PC-9 (cell line): ENCODE results near the gene PPP2R5C.

Source experiments
- CTCF ChIP-seq: fragments of 200-600 bp; sonication (generic); conservative IDR thresholded peaks from 2 replicates; pipeline ENCODE4 v1.6.1; 2017; ENCODE audit warnings: mixed run types, antibody characterized with exemption, mild to moderate bottlenecking, moderate library complexity
- EZH2 ChIP-seq: fragments of 200-600 bp; sonication (generic); IDR thresholded peaks from 2 replicates; pipeline ENCODE4 v1.8.0; 2017; ENCODE audit warnings: antibody characterized with exemption, low read depth

GRCh38 chr14:101950516-101951215 is 189.2 kb downstream of the PPP2R5C start:
- TF ChIP-seq CTCF, result no peak
- TF ChIP-seq EZH2, result no peak
